ENCODE measurements around the gene COL5A2.

The COL5A2 gene

GRCh38 chr2:189179570-189179950 lies at the start of gene COL5A2:
Gene COL5A2, minus strand, starts transcription at chr2:189179761. Its CDS starts 157 bp downstream, at chr2:189179604.
- peak; percentile 90 for DNase-seq

- no peak for DNase-seq
Observed at GRCh38 chr2:189226017-189226416, 46.5 kb upstream of the COL5A2 start.

GRCh38 chr2:189225032-189225431 lies 45.5 kb upstream of the COL5A2 start:
- no peak for DNase-seq

- DNase-seq, result peak; percentile 58
Observed at GRCh38 chr2:189222468-189223105, 43.0 kb upstream of the COL5A2 start.

- DNase-seq, result peak; percentile 73
Observed at GRCh38 chr2:189221811-189222467, 42.4 kb upstream of the COL5A2 start.

- no peak for DNase-seq
Observed at GRCh38 chr2:189218236-189218635, 38.7 kb upstream of the COL5A2 start.

GRCh38 chr2:189217541-189217940 lies 38.0 kb upstream of the COL5A2 start:
- DNase-seq, result peak; percentile 78

GRCh38 chr2:189217051-189217450 lies 37.5 kb upstream of the COL5A2 start:
- no peak for DNase-seq

- no peak for DNase-seq
Observed at GRCh38 chr2:189214484-189214883, 34.9 kb upstream of the COL5A2 start.

- DNase-seq, result no peak
Observed at GRCh38 chr2:189213250-189213649, 33.7 kb upstream of the COL5A2 start.

GRCh38 chr2:189210250-189211087 lies 30.9 kb upstream of the COL5A2 start:
- DNase-seq, result peak; percentile 94

- no peak for DNase-seq
Observed at GRCh38 chr2:189208254-189208653, 28.7 kb upstream of the COL5A2 start.

- DNase-seq, result peak; percentile 45
Observed at GRCh38 chr2:189204322-189204941, 24.9 kb upstream of the COL5A2 start.

GRCh38 chr2:189203177-189203799 lies 23.7 kb upstream of the COL5A2 start:
- no peak for DNase-seq

- no peak for DNase-seq
Observed at GRCh38 chr2:189199797-189200196, 20.2 kb upstream of the COL5A2 start.

- no peak for DNase-seq
Observed at GRCh38 chr2:189192766-189193165, 13.2 kb upstream of the COL5A2 start.

- no peak for DNase-seq
Observed at GRCh38 chr2:189191766-189192165, 12.2 kb upstream of the COL5A2 start.

GRCh38 chr2:189190685-189191084 lies 11.1 kb upstream of the COL5A2 start:
- DNase-seq, result no peak

GRCh38 chr2:189188115-189188805 lies 8.7 kb upstream of the COL5A2 start:
- no peak for DNase-seq

GRCh38 chr2:189183170-189183569 lies 3.6 kb upstream of the COL5A2 start:
- DNase-seq, result no peak

- no peak for DNase-seq
Observed at GRCh38 chr2:189181706-189182105, 2.1 kb upstream of the COL5A2 start.
